HG02798 (cell line): ENCODE measurements around the gene ERI3.

Experiments used
- ATAC-seq: cut with Tn5 transposase; IDR thresholded peaks from one replicate; pipeline ENCODE4 v1.9.1; 2021; ENCODE audit warnings: mild to moderate bottlenecking; ENCODE audit not compliant: unreplicated experiment, poor library complexity

Gene ERI3

DNA sequence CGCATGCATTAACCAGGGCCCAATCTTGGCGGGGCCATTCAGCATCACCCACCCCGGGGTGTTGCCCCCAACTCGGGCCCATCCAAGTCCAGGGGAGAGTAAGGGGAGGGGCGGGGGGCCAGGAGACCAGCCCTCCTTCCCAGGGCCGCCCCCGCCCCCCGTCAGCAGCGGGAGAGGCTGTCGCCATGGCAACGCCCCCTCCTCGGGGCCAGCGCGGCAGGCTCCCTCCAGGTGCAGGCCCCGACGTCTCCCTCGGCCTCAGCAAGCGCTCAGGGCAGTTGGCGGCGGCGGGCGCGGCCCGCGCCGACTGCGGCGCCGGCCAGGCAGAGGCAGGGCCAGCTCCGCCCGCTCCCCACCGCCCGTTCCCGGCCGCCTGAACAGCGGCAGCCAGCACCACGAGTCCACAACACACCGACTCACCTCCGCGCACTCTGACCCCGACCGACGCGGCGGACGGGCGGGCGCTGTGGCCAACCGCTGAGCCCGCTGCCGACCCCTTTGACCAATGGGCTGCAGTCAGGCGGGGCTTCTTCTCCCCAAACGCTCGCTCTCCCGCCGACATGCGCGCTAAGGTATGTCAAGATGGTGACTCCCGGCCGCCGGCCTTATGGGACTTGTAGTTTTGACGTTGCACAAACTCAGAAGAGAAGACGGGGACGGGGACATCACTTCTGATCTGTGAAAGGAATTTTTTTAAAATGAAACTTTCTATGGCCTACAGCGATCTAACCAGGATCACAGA, at the start of gene ERI3:
TSS of gene ERI3 (minus strand) at position 418 of the 742 bp plus-strand sequence. CDS start at position 187, 231 bp downstream.
- peak; percentile 99 for ATAC-seq

- no peak for ATAC-seq
These were observed 46.5 kb upstream of the ERI3 start for GRCh38 chr1:44401256-44402228.

DNA sequence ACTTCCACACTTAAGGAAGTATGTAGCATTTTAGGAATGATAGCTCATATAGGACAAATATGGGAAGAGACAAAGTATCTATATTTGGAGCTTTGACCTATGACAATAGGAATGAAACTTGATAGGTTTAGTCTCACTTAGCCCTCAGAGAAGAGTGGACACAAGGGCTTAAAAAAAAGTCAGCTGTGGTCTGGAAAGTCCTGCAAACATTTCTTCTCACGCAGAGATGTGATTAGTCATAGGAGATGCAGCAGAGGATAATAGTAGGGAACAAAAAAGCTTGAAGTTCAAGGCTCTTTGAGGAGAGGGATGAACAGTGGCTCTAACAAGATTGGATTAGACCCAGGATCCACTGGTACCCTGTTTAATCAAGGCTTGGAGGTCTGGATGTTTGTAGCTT, 35.2 kb upstream of the ERI3 start:
- no peak for ATAC-seq

GRCh38 chr1:44389437-44389836, 34.4 kb upstream of the ERI3 start:
- ATAC-seq: no peak

DNA sequence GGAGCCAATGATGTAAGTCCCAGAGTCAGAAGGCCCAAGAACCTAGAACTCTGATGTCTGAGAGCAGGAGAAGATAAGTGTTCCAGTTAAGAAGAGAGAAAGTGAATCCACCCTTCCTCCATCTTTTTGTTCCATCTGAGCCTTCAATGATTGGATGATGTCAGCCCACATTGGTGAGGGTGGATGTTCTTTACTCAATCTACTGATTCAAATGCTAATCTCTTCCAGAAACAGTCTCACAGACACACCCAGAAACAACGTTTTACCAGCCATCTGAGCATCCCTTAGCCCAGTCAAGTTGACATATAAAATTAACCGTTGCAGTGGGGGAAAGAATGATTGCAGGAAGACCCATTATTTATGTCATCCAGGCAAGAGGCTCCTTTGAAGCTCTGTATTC, 33.5 kb upstream of the ERI3 start:
- ATAC-seq: no peak

DNA sequence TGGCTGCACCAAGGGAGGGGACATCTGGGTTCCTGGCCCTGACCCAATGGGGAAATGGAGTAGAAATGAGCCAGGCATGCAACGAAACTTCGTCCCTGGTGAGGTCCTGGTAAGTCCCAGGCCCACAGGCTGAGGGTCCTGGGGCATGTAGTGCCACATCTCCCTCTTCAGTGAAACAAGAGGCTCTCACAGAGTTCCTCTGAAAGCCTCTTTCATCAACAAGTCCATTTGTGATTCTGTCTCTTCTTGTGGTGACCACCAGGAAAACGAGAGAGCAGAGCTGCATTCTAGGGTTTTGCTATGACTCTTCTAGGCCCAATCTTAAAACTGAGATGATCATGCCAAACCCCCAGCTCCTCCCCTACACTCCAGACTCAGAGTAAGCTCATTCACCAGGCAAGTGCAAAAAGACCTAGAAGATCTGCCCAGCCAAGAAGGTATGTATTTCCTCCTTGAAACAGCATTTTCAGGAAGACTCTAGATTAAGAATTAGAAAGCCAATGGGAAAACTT, 25.7 kb upstream of the ERI3 start:
- no peak for ATAC-seq

DNA sequence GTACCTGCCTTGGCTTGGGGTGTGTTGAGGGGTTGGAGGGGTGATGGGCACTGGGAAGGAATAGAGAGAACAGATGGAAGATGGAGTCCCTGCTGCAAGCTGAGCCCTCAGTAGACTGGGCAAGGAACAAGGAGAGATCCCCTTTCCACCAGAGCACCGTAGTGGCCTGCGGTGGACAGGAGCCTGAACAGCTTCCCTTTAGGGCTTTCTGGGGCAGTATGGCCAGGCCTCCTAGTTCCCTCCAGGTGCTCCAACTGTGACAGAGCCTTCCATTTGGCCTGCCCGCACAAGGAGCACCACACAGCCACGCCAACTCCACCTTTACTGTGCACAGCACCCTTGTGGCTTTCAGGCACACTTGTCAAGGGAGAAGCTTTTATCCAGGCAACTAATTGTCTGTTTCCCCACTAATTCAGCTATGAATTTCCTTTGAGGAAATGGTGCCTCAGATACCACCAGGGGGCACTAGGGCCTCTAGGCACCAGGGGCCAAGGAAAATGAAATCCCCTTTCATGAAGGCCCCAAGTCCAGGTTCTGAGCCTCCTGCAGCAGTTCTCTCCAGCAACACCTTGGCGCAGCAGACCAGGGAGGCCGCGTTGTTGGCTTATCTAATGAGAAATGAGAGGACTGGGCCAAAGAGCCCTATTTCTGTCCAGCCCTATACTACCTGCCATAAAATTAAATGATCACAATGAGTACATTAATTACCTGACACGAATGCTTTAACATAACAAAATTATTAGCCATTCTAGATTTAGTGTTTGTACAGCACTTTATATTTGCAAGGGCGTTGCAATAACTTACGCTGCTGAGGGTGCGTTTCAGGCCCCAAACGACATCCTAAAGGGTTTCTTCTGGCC, 23.1 kb upstream of the ERI3 start:
- no peak for ATAC-seq

DNA sequence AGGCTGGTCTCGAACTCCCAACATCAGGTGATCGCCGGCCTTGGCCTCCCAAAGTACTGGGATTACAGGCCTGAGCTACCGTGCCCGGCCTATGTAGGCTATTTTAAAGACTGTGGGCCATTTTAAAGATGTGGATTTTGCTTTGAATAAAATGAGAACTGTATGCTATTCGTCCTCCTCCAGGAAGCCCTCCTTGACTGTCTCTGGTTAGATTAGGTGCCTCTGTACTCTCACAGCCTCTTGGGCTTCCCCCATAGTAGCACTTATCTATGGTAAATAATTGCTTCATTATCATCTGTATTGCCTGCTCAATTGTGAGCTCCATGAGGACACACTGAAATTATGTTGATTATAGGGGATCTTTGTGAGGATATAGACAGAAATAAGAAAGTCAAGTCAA, 20.5 kb upstream of the ERI3 start:
- ATAC-seq: no peak

DNA sequence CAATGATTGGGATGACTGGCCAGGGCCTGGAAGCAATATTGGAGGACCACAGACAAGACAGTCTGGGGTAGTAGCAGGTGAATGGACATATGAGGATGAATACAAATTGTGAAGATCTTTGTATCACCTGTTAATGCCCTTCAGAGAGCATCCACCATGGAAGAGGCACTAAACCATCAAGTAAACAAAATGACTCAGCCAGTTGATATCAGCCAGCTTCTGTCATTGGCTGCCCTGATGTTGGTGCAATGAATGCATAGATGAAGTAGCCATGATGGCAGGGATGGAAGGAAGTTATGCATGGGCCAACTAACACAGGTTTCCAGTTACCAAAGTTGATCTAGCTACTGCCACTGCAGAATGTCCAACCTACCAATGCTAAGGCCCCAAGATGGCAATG, 16.1 kb upstream of the ERI3 start:
- no peak for ATAC-seq

- no peak for ATAC-seq
These were observed 13.6 kb upstream of the ERI3 start for GRCh38 chr1:44368471-44369151.

DNA sequence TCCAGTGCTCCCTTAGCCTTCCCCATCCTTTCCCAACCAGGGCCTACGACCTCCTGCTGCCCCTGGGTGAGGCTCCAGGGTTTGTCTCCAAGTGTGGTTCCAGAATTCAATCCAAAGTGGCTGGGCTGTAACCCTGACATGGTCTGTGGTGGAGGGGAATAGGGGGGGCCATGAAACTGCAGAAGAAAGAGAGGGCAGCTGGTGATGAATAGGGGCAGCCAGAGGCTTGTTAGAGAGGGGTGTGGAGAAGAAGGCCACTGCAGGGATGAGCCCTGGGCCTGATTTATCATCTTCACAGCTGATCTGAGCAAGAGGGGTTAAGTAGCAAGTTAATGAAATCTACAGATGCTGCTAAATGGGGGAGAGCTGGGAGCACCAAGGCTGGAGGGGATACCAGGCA, 12.9 kb upstream of the ERI3 start:
- no peak for ATAC-seq

GRCh38 chr1:44366371-44366975, 11.4 kb upstream of the ERI3 start:
- ATAC-seq: no peak

DNA sequence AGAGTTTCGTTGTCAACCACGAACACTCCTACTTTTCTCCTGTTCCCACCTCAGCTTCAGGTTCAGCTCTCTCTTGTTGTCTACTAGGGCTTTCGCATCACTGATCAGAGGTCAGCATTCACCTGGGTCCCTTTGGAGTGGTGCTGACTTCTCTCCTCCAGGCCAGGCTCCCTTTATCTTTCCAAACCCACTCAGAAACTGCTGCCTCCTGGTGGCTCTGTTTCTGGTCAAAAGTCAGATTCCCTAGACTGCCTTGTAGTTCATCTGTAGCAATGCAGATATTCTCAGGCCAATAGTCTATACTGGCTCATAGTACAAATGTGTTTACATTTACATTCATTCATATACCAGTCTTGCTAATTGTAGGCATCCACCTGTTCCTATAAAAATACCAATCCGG, 6.4 kb upstream of the ERI3 start:
- ATAC-seq: no peak

DNA sequence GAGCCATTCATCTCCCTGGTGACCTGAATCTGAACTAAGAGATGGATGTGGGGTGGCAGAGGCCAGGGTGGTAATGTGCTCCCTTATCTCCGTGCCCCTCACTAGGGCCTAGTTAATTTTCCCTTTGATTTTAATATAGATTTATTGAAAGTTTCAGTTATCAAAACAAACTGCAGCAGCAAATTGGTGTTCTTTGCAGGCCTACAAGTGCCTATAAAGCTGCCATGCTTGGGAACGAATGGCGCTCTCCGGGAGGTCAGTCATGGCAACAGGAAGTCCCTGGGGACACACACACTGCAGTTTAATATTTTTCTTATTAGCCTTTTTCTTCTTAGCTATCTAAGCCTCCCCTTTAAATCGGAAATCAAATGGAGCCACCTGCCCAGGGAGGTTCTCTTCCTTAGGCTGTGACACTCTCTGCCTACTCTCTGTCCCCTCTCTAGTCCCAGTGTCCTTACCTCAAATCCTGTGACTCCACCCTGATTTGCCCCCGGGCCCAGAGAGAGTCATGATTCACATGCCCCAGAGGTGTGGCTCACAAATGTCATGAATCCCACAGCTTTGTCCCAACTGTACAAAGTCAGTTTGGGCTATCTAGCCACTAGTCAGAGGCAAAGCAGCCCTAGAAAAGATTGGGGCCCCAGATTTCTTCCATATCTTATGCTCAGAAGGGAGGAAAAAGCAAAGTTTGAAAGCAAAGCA, 4.3 kb upstream of the ERI3 start:
- no peak for ATAC-seq

DNA sequence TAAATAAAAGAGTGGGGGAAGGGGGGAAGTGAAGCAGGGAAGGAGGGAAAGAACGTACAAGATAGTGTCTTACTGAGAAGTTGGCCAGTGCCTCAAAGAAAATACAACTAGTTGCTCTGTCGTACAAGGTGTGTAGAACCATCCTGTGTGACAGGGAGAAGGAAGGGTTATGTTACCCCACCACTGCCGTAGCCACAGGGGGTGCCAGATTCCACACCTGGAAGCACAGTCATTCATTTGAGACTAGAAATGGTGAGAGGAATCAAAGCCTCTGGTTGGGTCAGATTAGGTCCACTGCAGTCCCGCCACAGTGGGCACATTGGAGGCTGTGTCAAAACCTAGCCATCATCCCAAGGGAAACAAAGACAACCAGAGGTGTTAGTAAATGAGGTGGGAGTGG, 2.7 kb upstream of the ERI3 start:
- ATAC-seq: no peak

DNA sequence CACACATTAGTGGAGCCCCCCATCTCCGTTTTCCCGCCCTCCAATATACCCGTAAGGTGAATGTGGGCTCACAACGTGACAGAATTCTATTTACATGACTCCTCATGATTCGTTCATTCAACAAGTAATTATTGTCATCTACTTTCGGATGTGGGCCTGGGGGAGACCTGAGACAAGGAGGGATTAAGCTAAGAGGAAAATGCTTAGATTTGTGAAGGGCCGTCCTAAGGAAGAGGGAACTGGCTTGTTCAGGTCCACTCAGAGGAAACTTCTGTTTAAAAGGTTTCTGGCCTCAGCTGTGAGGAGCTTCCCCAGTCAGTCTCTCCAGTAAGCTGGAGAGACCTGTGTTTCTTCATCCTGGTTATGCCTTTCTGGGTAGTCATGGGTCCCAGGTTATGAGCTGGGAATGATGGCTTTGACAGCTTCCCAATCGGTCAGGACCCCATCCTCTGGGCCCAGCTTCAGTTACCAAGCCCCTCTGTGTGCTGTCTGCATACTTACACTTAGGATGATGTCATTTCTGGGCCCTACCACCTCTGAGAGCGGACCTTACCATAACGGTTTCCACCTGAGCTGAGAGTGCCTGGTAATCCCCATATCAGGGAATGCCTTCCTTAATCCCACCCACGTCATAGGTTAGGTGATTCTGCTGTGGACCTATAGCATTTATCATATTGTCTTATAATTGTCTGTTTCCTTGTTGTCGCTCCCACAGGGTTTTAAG, 687 bp upstream of the ERI3 start:
- ATAC-seq: no peak

- ATAC-seq: no peak
These were observed 703 bp downstream of the ERI3 start for GRCh38 chr1:44354268-44354839.

- no peak for ATAC-seq
These were observed 1.5 kb downstream of the ERI3 start for GRCh38 chr1:44353604-44354003.
